Limb (tissue), 2 donors: ENCODE data around the gene PWP1.

Experiments
- DNase-seq, 2 donors: peaks; one replicate each; pipeline ENCODE4 v3.0.0-alpha.2; 2016; ENCODE audit errors: extremely low spot score in 2 of 2

PWP1 gene

GRCh38 chr12:107685360-107686248 is at the start of gene PWP1:
TSS of gene PWP1 (plus strand) at chr12:107685799. CDS start at chr12:107685900, 101 bp downstream.
- peak; percentile 95 to 97 for DNase-seq

GRCh38 chr12:107641154-107641553 is 44.4 kb upstream of the PWP1 start:
- DNase-seq: no peak

- DNase-seq: no peak
Measured at GRCh38 chr12:107642240-107642639, 43.4 kb upstream of the PWP1 start.

GRCh38 chr12:107645630-107646333 is 39.8 kb upstream of the PWP1 start:
- DNase-seq: peak; percentile 67 to 75

GRCh38 chr12:107646436-107646835 is 39.2 kb upstream of the PWP1 start:
- DNase-seq: no peak

GRCh38 chr12:107649661-107650061 is 35.9 kb upstream of the PWP1 start:
- DNase-seq: peak; percentile 57 to 76

GRCh38 chr12:107650977-107651376 is 34.6 kb upstream of the PWP1 start:
- no peak for DNase-seq

GRCh38 chr12:107651571-107652449 is 33.8 kb upstream of the PWP1 start:
- no peak for DNase-seq

- DNase-seq: no peak
Measured at GRCh38 chr12:107653519-107653918, 32.1 kb upstream of the PWP1 start.

- no peak for DNase-seq
Measured at GRCh38 chr12:107654873-107655272, 30.7 kb upstream of the PWP1 start.

- peak in 1 of 2 donors; percentile 40 for DNase-seq
Measured at GRCh38 chr12:107655281-107656065, 30.1 kb upstream of the PWP1 start.

- DNase-seq: no peak
Measured at GRCh38 chr12:107656302-107656701, 29.3 kb upstream of the PWP1 start.

- DNase-seq: no peak
Measured at GRCh38 chr12:107657133-107657532, 28.5 kb upstream of the PWP1 start.

GRCh38 chr12:107657621-107658020 is 28.0 kb upstream of the PWP1 start:
- no peak for DNase-seq

- DNase-seq: no peak
Measured at GRCh38 chr12:107660235-107660634, 25.4 kb upstream of the PWP1 start.

- DNase-seq: no peak
Measured at GRCh38 chr12:107660861-107661415, 24.7 kb upstream of the PWP1 start.

- no peak for DNase-seq
Measured at GRCh38 chr12:107661830-107662229, 23.8 kb upstream of the PWP1 start.

- no peak for DNase-seq
Measured at GRCh38 chr12:107662484-107662883, 23.1 kb upstream of the PWP1 start.

- DNase-seq: no peak
Measured at GRCh38 chr12:107663277-107663676, 22.3 kb upstream of the PWP1 start.

GRCh38 chr12:107666009-107666408 is 19.6 kb upstream of the PWP1 start:
- no peak for DNase-seq

GRCh38 chr12:107667464-107667863 is 18.1 kb upstream of the PWP1 start:
- no peak for DNase-seq
